DMS153 treated with DMSO at 0.1 percent for 48 hours (cell line): ENCODE results near the gene TPRKB.
A peak's percentile ranks its signal among the peaks of the same experiment; 100 is the strongest.
"Not testable (repeated sequence)": the region's sequence is repeated elsewhere in the genome, so short reads cannot be mapped to it uniquely, and the experiment has no call there.

Source experiments
- DNase-seq: peaks from one replicate; lab custom pipeline; 2025; ENCODE audit not compliant: unreplicated experiment; lab: John Stamatoyannopoulos, UW

Gene TPRKB

GRCh38 chr2:73736855-73737779 is at the start of gene TPRKB:
Gene TPRKB, minus strand, starts transcription at chr2:73737345. Its CDS starts 2,776 bp downstream, at chr2:73734569.
- peak; percentile 88 for DNase-seq

- DNase-seq = not testable (repeated sequence)
Measured at GRCh38 chr2:73783883-73784282, 46.7 kb upstream of the TPRKB start, which contains the start of gene C2orf78. Gene C2orf78, plus strand, starts transcription at chr2:73784183. Its CDS starts 127 bp downstream, at chr2:73784310.

GRCh38 chr2:73783402-73783801 is 46.3 kb upstream of the TPRKB start:
- not testable (repeated sequence) for DNase-seq

GRCh38 chr2:73780237-73780582 is 43.1 kb upstream of the TPRKB start:
- no peak for DNase-seq

- peak; percentile 71 for DNase-seq
Measured at GRCh38 chr2:73779467-73780236, 42.5 kb upstream of the TPRKB start, which contains the start of gene DUSP11. Gene DUSP11, minus strand, starts transcription at chr2:73780103. Its CDS starts 129 bp downstream, at chr2:73779974.

- not testable (repeated sequence) for DNase-seq
Measured at GRCh38 chr2:73778867-73779466, 41.8 kb upstream of the TPRKB start.

GRCh38 chr2:73776869-73777519 is 39.8 kb upstream of the TPRKB start:
- DNase-seq = no peak

- no peak for DNase-seq
Measured at GRCh38 chr2:73776381-73776780, 39.2 kb upstream of the TPRKB start.

GRCh38 chr2:73772819-73773218 is 35.7 kb upstream of the TPRKB start:
- no peak for DNase-seq

GRCh38 chr2:73770725-73771124 is 33.6 kb upstream of the TPRKB start:
- DNase-seq = no peak

GRCh38 chr2:73766994-73767393 is 29.8 kb upstream of the TPRKB start:
- DNase-seq = no peak

GRCh38 chr2:73766349-73766748 is 29.2 kb upstream of the TPRKB start:
- no peak for DNase-seq

GRCh38 chr2:73764945-73765344 is 27.8 kb upstream of the TPRKB start:
- no peak for DNase-seq

- DNase-seq = no peak
Measured at GRCh38 chr2:73762571-73762970, 25.4 kb upstream of the TPRKB start.

- no peak for DNase-seq
Measured at GRCh38 chr2:73759904-73760303, 22.8 kb upstream of the TPRKB start.

- no peak for DNase-seq
Measured at GRCh38 chr2:73759285-73759764, 22.2 kb upstream of the TPRKB start.

GRCh38 chr2:73754332-73754731 is 17.2 kb upstream of the TPRKB start:
- DNase-seq = not testable (repeated sequence)

- no peak for DNase-seq
Measured at GRCh38 chr2:73749314-73749713, 12.2 kb upstream of the TPRKB start.

GRCh38 chr2:73746877-73747208 is 9.7 kb upstream of the TPRKB start:
- DNase-seq = no peak

- DNase-seq = no peak
Measured at GRCh38 chr2:73746015-73746876, 9.1 kb upstream of the TPRKB start.
